GM18868 (cell line): Measurements from ENCODE around the gene AQP7.
"Not testable (repeated sequence)": the region's sequence is repeated elsewhere in the genome, so short reads cannot be mapped to it uniquely, and the experiment has no call there.

Experiments used
- ATAC-seq: cut with Tn5 transposase; IDR thresholded peaks from one replicate; pipeline ENCODE4 v1.9.1; 2021; ENCODE audit warnings: mild to moderate bottlenecking, moderate library complexity; ENCODE audit not compliant: unreplicated experiment

The AQP7 gene

GRCh38 chr9:33377089-33377715, 25.2 kb downstream of the AQP7 start:
- no peak for ATAC-seq

- no peak for ATAC-seq
Observed at GRCh38 chr9:33375841-33376321, 26.5 kb downstream of the AQP7 start.

- no peak for ATAC-seq
Observed at GRCh38 chr9:33375238-33375840, 27.0 kb downstream of the AQP7 start.

- ATAC-seq: peak; percentile 71
Observed at GRCh38 chr9:33374634-33375237, 27.6 kb downstream of the AQP7 start.

GRCh38 chr9:33374190-33374589, 28.2 kb downstream of the AQP7 start:
- ATAC-seq: no peak

GRCh38 chr9:33372900-33373299, 29.5 kb downstream of the AQP7 start:
- no peak for ATAC-seq

GRCh38 chr9:33366979-33367480, 35.3 kb downstream of the AQP7 start:
- ATAC-seq: no peak

- ATAC-seq: not testable (repeated sequence)
Observed at GRCh38 chr9:33364814-33365213, 37.6 kb downstream of the AQP7 start.

- no peak for ATAC-seq
Observed at GRCh38 chr9:33364127-33364526, 38.2 kb downstream of the AQP7 start.

GRCh38 chr9:33358641-33359040, 43.7 kb downstream of the AQP7 start:
- ATAC-seq: not testable (repeated sequence)

- ATAC-seq: no peak
Observed at GRCh38 chr9:33355933-33356332, 46.4 kb downstream of the AQP7 start.

- ATAC-seq: no peak
Observed at GRCh38 chr9:33354651-33355211, 47.6 kb downstream of the AQP7 start.

- ATAC-seq: no peak
Observed at GRCh38 chr9:33351547-33351946, 50.8 kb downstream of the AQP7 start.

- no peak for ATAC-seq
Observed at GRCh38 chr9:33350310-33350709, 52.1 kb downstream of the AQP7 start.

GRCh38 chr9:33349743-33350142, 52.6 kb downstream of the AQP7 start:
- ATAC-seq: no peak

- no peak for ATAC-seq
Observed at GRCh38 chr9:33348998-33349397, 53.4 kb downstream of the AQP7 start.

- no peak for ATAC-seq
Observed at GRCh38 chr9:33346564-33346963, 55.8 kb downstream of the AQP7 start.

- ATAC-seq: no peak
Observed at GRCh38 chr9:33344145-33344544, 58.2 kb downstream of the AQP7 start.

GRCh38 chr9:33341182-33341581, 61.2 kb downstream of the AQP7 start:
- no peak for ATAC-seq

- ATAC-seq: no peak
Observed at GRCh38 chr9:33340186-33340585, 62.2 kb downstream of the AQP7 start.
